SH-SY5Y (cell line): Measurements from ENCODE around the gene FOXL1.

Source experiments
- GATA2 ChIP-seq: IDR thresholded peaks from 2 replicates; pipeline ENCODE4 v1.6.1; 2011; ENCODE audit warnings: mild to moderate bottlenecking, low read depth, low read length
- GATA3 ChIP-seq: IDR thresholded peaks from 2 replicates; pipeline ENCODE4 v1.6.1; 2011; ENCODE audit warnings: low read depth, mild to moderate bottlenecking, low read length, moderate library complexity

DNA sequence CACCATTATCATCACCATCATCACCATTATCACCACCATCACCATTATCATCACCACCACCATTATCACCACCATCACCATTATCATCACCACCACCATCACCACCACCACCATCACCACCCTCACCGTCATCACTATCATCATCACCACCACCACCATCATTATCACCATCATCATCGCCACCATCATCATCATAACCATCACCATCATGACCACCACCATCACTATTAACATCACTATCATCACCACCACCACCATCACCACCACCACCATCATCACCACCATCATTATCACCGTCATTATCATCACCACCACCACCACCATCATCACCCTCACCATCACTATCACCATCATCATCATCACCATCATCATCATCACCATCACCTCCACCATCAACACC lies 9.1 kb downstream of the FOXL1 start:
- TF ChIP-seq GATA3 (no peak), GATA2 (no peak)
